ENCODE results near the gene PINLYP. TPM values are rescaled to one million over a fixed set of nuclear protein-coding genes. Genes with fewer than 3 reads are reported as not detected.

Gene PINLYP
- total RNA-seq, 1 donor from 2014 or later: 2.7 TPM

Other genes with a start within 250 kb of the PINLYP start
- 3.3 TPM for gene CD177, start 222.1 kb upstream of the PINLYP start, total RNA-seq
- gene TEX101, start 160.9 kb upstream of the PINLYP start, total RNA-seq: not detected
- 17.6 TPM for gene LYPD3, start 110.2 kb upstream of the PINLYP start, total RNA-seq
- gene PHLDB3, start 71.1 kb upstream of the PINLYP start, total RNA-seq: 24.6 TPM
- 28.2 TPM for gene ETHE1, start 48.6 kb upstream of the PINLYP start, total RNA-seq
- 0.41 TPM for gene ZNF575, start 42.6 kb upstream of the PINLYP start, total RNA-seq
- 10.5 TPM for gene XRCC1, start 274 bp upstream of the PINLYP start, total RNA-seq
- 26.0 TPM for gene IRGQ, start 20.3 kb downstream of the PINLYP start, total RNA-seq
- 8.8 TPM for gene ZNF576, start 20.8 kb downstream of the PINLYP start, total RNA-seq
- gene SRRM5, start 36.3 kb downstream of the PINLYP start, total RNA-seq: not detected
- gene ZNF428, start 43.8 kb downstream of the PINLYP start, total RNA-seq: 22.9 TPM
- gene CADM4, start 64.0 kb downstream of the PINLYP start, total RNA-seq: 10.3 TPM
- gene PLAUR, start 94.4 kb downstream of the PINLYP start, total RNA-seq: 8.1 TPM
- gene IRGC, start 140.3 kb downstream of the PINLYP start, total RNA-seq: not detected
- gene SMG9, start 179.2 kb downstream of the PINLYP start, total RNA-seq: 13.0 TPM
- gene KCNN4, start 205.2 kb downstream of the PINLYP start, total RNA-seq: 14.8 TPM
- gene LYPD5, start 226.6 kb downstream of the PINLYP start, total RNA-seq: 1.6 TPM